Upper lobe of right lung (tissue), 1 donor: Measurements from ENCODE around the gene EFCAB9. TPM values are rescaled to one million over a fixed set of nuclear protein-coding genes. Genes with fewer than 3 reads are reported as not detected.

Experiments used
- ATAC-seq: fragments of 200-7000 bp; cut with Tn5 transposase; one replicate; pipeline ENCODE4 v1.9.1; 2020; ENCODE audit warnings: mild to moderate bottlenecking, moderate library complexity
- DNase-seq: peaks from one replicate; pipeline ENCODE4 v3.0.0-alpha.2; 2020
- H3K27ac ChIP-seq: fragments of 200-600 bp; one replicate; pipeline ENCODE4 v1.8.0; 2022
- H3K27me3 ChIP-seq: fragments of 200-600 bp; one replicate; pipeline ENCODE4 v1.8.0; 2022; ENCODE audit warnings: mild to moderate bottlenecking
- H3K36me3 ChIP-seq: fragments of 200-600 bp; one replicate; pipeline ENCODE4 v1.8.0; 2022
- H3K4me1 ChIP-seq: fragments of 200-600 bp; one replicate; pipeline ENCODE4 v1.8.0; 2022
- H3K4me3 ChIP-seq: fragments of 200-600 bp; one replicate; pipeline ENCODE4 v1.8.0; 2022; ENCODE audit warnings: mild to moderate bottlenecking
- H3K9me3 ChIP-seq: fragments of 200-600 bp; one replicate; pipeline ENCODE4 v1.8.0; 2022
- CTCF ChIP-seq: fragments of 200-600 bp; IDR thresholded peaks from one replicate; pipeline ENCODE4 v1.8.0; 2022; ENCODE audit warnings: antibody characterized with exemption
- intact Hi-C: fragments of 100-400 bp; cut with DNase I; formaldehyde crosslinking; loops from one replicate; pipeline ENCODE4 v1.11.0; 2022
- total RNA-seq: library from RNA; stranded (reverse); fragmentation: NEBNext Ultra II Directional; extraction: Animal tissue kit (Norgen Biotek cat#: 25700); gene quantifications from one replicate; pipeline ENCODE4 v1.2.1, GENCODE V29; 2021
- donor health status: DM: no; HTN: yes; CAD: no; lungs with severe emphysema.

EFCAB9 gene
- total RNA-seq, 1 donor from 2014 or later = not detected

- H3K9me3 ChIP-seq = no peaks in the 10 kb centered on the region
- DNase-seq (no peak), ATAC-seq (no peak)
- no peak for TF ChIP-seq CTCF
- peaks cover 23% of the 10 kb centered on the region for H3K36me3 ChIP-seq
- H3K4me3 ChIP-seq = no peak overlapping the region
- no peaks in the 10 kb centered on the region for H3K27me3 ChIP-seq
- no peak overlapping the region for H3K27ac ChIP-seq
- H3K4me1 ChIP-seq = no peaks in the 10 kb centered on the region
- intact Hi-C loops = no loop called here
Measured at GRCh38 chr5:172224996-172225395, 31.0 kb downstream of the EFCAB9 start.

- Histone ChIP-seq H3K27me3 (no peaks in the 10 kb centered on the region), H3K4me3 (no peak overlapping the region), H3K9me3 (no peaks in the 10 kb centered on the region), H3K4me1 (no peaks in the 10 kb centered on the region), H3K27ac (no peak overlapping the region), H3K36me3 (peaks cover 43% of the 10 kb centered on the region)
- intact Hi-C loops = no loop called here
- no peak for TF ChIP-seq CTCF
- ATAC-seq (no peak), DNase-seq (no peak)
Measured at GRCh38 chr5:172229904-172230303, 35.9 kb downstream of the EFCAB9 start.

GRCh38 chr5:172234031-172234430 lies 40.1 kb downstream of the EFCAB9 start:
- no peak for TF ChIP-seq CTCF

GRCh38 chr5:172235132-172235780 lies 41.3 kb downstream of the EFCAB9 start:
- no peak overlapping the region for H3K4me3 ChIP-seq
- no peak for DNase-seq

More at GRCh38 chr5:172234031-172234430, 40.1 kb downstream of the EFCAB9 start:
- intact Hi-C loops = no loop called here
- Histone ChIP-seq H3K9me3 (no peaks in the 10 kb centered on the region), H3K4me3 (no peak overlapping the region), H3K4me1 (peaks cover 10% of the 10 kb centered on the region), H3K36me3 (peaks cover 27% of the 10 kb centered on the region), H3K27ac (no peak overlapping the region), H3K27me3 (no peaks in the 10 kb centered on the region)
- ATAC-seq (no peak), DNase-seq (no peak)

GRCh38 chr5:172235827-172236736 lies 42.1 kb downstream of the EFCAB9 start:
- Histone ChIP-seq H3K9me3 (no peaks in the 10 kb centered on the region), H3K36me3 (peaks cover 19% of the 10 kb centered on the region), H3K4me3 (no peak overlapping the region), H3K27me3 (no peaks in the 10 kb centered on the region), H3K4me1 (peaks cover 10% of the 10 kb centered on the region), H3K27ac (no peak overlapping the region)
- no peak for TF ChIP-seq CTCF
- intact Hi-C loops = no loop called here
- ATAC-seq = no peak
- DNase-seq = no peak

More at GRCh38 chr5:172235132-172235780, 41.3 kb downstream of the EFCAB9 start:
- ATAC-seq = peak; percentile 47
- Histone ChIP-seq H3K4me1 (peaks cover 10% of the 10 kb centered on the region), H3K36me3 (peaks cover 23% of the 10 kb centered on the region), H3K27me3 (no peaks in the 10 kb centered on the region), H3K9me3 (no peaks in the 10 kb centered on the region), H3K27ac (no peak overlapping the region)
- no peak for TF ChIP-seq CTCF
- intact Hi-C loops = no loop called here
